Stimulated activated CD8-positive, alpha-beta memory T cell treated with anti-CD3 and anti-CD28 coated beads, Interleukin-15, amount 100 ng/mL, for 1 hour (primary cell): Measurements from ENCODE around the gene NID2.

Experiments used
- DNase-seq: peaks from one replicate; pipeline ENCODE4 v3.0.0-alpha.2; 2020; ENCODE audit warnings: low read depth

Gene NID2

GRCh38 chr14:52025310-52025709, 43.5 kb downstream of the NID2 start:
- DNase-seq, result no peak

- DNase-seq, result no peak
Observed at GRCh38 chr14:52023518-52023917, 45.3 kb downstream of the NID2 start.

- no peak for DNase-seq
Observed at GRCh38 chr14:52021957-52022600, 46.8 kb downstream of the NID2 start.

- DNase-seq, result no peak
Observed at GRCh38 chr14:52020866-52021717, 47.8 kb downstream of the NID2 start.

- DNase-seq, result no peak
Observed at GRCh38 chr14:52020161-52020714, 48.6 kb downstream of the NID2 start.

- DNase-seq, result no peak
Observed at GRCh38 chr14:52018970-52019369, 49.9 kb downstream of the NID2 start.

GRCh38 chr14:52018252-52018651, 50.6 kb downstream of the NID2 start:
- DNase-seq, result no peak

GRCh38 chr14:52015411-52016030, 53.3 kb downstream of the NID2 start:
- no peak for DNase-seq

GRCh38 chr14:52014601-52015267, 54.1 kb downstream of the NID2 start:
- DNase-seq, result no peak

GRCh38 chr14:52013984-52014600, 54.8 kb downstream of the NID2 start:
- no peak for DNase-seq

- no peak for DNase-seq
Observed at GRCh38 chr14:52012635-52013034, 56.2 kb downstream of the NID2 start.

GRCh38 chr14:52011523-52011922, 57.3 kb downstream of the NID2 start:
- DNase-seq, result no peak

- DNase-seq, result no peak
Observed at GRCh38 chr14:52010173-52010693, 58.6 kb downstream of the NID2 start.

- DNase-seq, result no peak
Observed at GRCh38 chr14:52008136-52008535, 60.7 kb downstream of the NID2 start.

GRCh38 chr14:52007637-52008036, 61.2 kb downstream of the NID2 start:
- no peak for DNase-seq

GRCh38 chr14:52007211-52007610, 61.6 kb downstream of the NID2 start:
- DNase-seq, result no peak

- no peak for DNase-seq
Observed at GRCh38 chr14:52006361-52006760, 62.5 kb downstream of the NID2 start.

GRCh38 chr14:52005625-52006024, 63.2 kb downstream of the NID2 start:
- DNase-seq, result no peak

- DNase-seq, result no peak
Observed at GRCh38 chr14:52003324-52003723, 65.5 kb downstream of the NID2 start.

- no peak for DNase-seq
Observed at GRCh38 chr14:52002542-52002941, 66.3 kb downstream of the NID2 start.

GRCh38 chr14:52000696-52001095, 68.2 kb downstream of the NID2 start:
- DNase-seq, result no peak
